OCI-LY7 (cell line): ENCODE data around the gene GREM1.

Source experiments
- EZH2phosphoT487 ChIP-seq: fragments of 200-600 bp; sonication (generic); IDR thresholded peaks from 2 replicates; pipeline ENCODE4 v1.6.1; 2018; ENCODE audit warnings: low read depth, borderline replicate concordance, mild to moderate bottlenecking, mixed run types, antibody characterized with exemption, low read length, moderate library complexity, mixed read lengths
- TF ChIP-seq, protein P1 (sequence below): fragments of 200-600 bp; sonication (generic); conservative IDR thresholded peaks from 2 replicates; pipeline ENCODE4 v1.5.1; 2014; ENCODE audit warnings: mild to moderate bottlenecking, antibody characterized with exemption, low read length, moderate library complexity, mixed read lengths

DNA sequence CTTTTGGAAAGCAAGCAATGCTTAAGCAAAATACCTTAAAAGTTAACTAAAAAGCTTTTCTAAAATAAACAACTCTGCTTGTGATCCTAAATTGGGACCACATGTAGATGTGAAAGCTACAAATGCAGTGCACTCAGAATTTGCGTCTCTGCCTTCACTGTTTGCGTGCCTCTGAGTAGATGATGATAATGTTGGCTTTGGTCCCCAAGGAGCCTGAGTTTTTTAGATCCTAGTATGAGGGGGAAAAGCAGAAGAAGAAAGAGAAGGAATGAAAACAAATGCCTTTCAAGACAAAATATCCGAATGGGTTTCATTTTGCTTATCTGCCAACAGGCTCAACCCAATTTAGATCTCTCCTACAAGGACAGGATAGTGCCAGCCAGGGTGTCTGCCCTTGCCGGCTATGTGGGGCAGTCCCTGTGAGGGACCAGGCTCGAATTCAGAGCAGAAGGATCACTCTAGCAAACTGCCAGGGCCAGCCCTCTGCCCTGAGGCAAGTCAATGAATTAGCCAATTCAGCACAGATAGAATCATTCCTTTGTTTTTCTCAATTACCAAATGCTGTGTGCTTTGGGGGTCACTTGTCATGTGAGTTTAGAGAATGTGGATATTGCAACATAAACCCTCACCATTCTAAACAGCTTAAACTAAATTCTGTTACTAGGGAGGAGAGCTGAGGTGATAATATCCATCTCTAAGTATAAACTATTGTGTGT is 47.8 kb upstream of the GREM1 start:
- TF ChIP-seq, protein P1, sequence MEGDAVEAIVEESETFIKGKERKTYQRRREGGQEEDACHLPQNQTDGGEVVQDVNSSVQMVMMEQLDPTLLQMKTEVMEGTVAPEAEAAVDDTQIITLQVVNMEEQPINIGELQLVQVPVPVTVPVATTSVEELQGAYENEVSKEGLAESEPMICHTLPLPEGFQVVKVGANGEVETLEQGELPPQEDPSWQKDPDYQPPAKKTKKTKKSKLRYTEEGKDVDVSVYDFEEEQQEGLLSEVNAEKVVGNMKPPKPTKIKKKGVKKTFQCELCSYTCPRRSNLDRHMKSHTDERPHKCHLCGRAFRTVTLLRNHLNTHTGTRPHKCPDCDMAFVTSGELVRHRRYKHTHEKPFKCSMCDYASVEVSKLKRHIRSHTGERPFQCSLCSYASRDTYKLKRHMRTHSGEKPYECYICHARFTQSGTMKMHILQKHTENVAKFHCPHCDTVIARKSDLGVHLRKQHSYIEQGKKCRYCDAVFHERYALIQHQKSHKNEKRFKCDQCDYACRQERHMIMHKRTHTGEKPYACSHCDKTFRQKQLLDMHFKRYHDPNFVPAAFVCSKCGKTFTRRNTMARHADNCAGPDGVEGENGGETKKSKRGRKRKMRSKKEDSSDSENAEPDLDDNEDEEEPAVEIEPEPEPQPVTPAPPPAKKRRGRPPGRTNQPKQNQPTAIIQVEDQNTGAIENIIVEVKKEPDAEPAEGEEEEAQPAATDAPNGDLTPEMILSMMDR, result no peak
- no peak for TF ChIP-seq EZH2phosphoT487
